IMR-90 (cell line): Measurements from ENCODE around the gene SDC3. TPM values are rescaled to one million over a fixed set of nuclear protein-coding genes. Genes with fewer than 3 reads are reported as not detected.
A peak's percentile ranks its signal among the peaks of the same experiment; 100 is the strongest.

Experiments
- ATAC-seq: fragments of 200-7000 bp; cut with Tn5 transposase; 2 replicates; pipeline ENCODE4 v1.9.1; 2020; ENCODE audit warnings: low read depth, mild to moderate bottlenecking, moderate library complexity
- BruUV-seq: library from RNA; stranded (reverse); fragments of 400-500 nt; replicated peaks from 2 replicates; lab custom pipeline; 2021; lab: Mats Ljungman, UMichigan
- CTCF ChIA-PET: fragments of 300-600 bp; formaldehyde crosslinking; extraction: SDS; loops from one replicate; lab custom pipeline; 2021; ENCODE audit warnings: antibody characterized with exemption; lab: Yijun Ruan, JAX
- POLR2A ChIA-PET: fragments of 300-600 bp; sonication (Branson Sonifier 250); formaldehyde crosslinking; loops from one replicate; lab custom pipeline; 2022; ENCODE audit warnings: antibody characterized with exemption; ENCODE audit not compliant: unreplicated experiment; lab: Charles Lee
- DNase-seq: peaks from one replicate; pipeline ENCODE4 v3.0.0; 2013
- H2AFZ ChIP-seq: replicated peaks from 2 replicates; pipeline ENCODE3; 2013; ENCODE audit warnings: low read length, mild to moderate bottlenecking; ENCODE audit not compliant: poor library complexity
- H2AK5ac ChIP-seq: 2 replicates; pipeline ENCODE4 v1.6.1; 2013; ENCODE audit warnings: low read depth, low read length, inconsistent platforms
- H2AK9ac ChIP-seq: replicated peaks from 2 replicates; pipeline ENCODE3; 2013; ENCODE audit warnings: mild to moderate bottlenecking, low read depth, low read length, moderate library complexity; ENCODE audit not compliant: poor library complexity
- H2BK120ac ChIP-seq: 2 replicates; pipeline ENCODE4 v1.6.1; 2013; ENCODE audit warnings: low read depth, low read length, inconsistent platforms
- H2BK15ac ChIP-seq: 3 replicates; pipeline ENCODE4 v1.6.1; 2013; ENCODE audit warnings: low read depth, low read length, inconsistent platforms
- H2BK20ac ChIP-seq: 2 replicates; pipeline ENCODE4 v1.6.1; 2013; ENCODE audit warnings: low read depth, mild to moderate bottlenecking, inconsistent platforms, low read length, moderate library complexity
- H2BK5ac ChIP-seq: 2 replicates; pipeline ENCODE4 v1.6.1; 2013; ENCODE audit warnings: mild to moderate bottlenecking, low read depth, low read length, inconsistent platforms; ENCODE audit not compliant: poor library complexity, severe bottlenecking
- H3K14ac ChIP-seq: replicated peaks from 2 replicates; pipeline ENCODE4 v1.6.1; 2013; ENCODE audit warnings: low read depth, low read length, inconsistent platforms
- H3K18ac ChIP-seq: 2 replicates; pipeline ENCODE4 v1.6.1; 2013; ENCODE audit warnings: low read depth, low read length, control low read depth
- H3K23ac ChIP-seq: 2 replicates; pipeline ENCODE4 v1.6.1; 2013; ENCODE audit warnings: low read depth, low read length, inconsistent platforms
- H3K27ac ChIP-seq: 2 replicates; pipeline ENCODE4 v1.5.1; 2013; ENCODE audit warnings: mild to moderate bottlenecking, control low read depth, low read length; ENCODE audit not compliant: insufficient read depth
- H3K27me3 ChIP-seq: 2 replicates; pipeline ENCODE4 v1.6.1; 2013; ENCODE audit warnings: low read length; ENCODE audit not compliant: control insufficient read depth, insufficient read depth
- H3K36me3 ChIP-seq: 2 replicates; pipeline ENCODE4 v1.6.1; 2013; ENCODE audit warnings: low read length, mixed read lengths; ENCODE audit not compliant: control insufficient read depth, insufficient read depth
- H3K4ac ChIP-seq: 2 replicates; pipeline ENCODE4 v1.6.1; 2013; ENCODE audit warnings: low read depth, low read length, inconsistent platforms
- H3K4me1 ChIP-seq: 2 replicates; pipeline ENCODE4 v1.6.1; 2013; ENCODE audit warnings: low read length, mixed read lengths; ENCODE audit not compliant: control insufficient read depth, insufficient read depth
- H3K4me2 ChIP-seq: 2 replicates; pipeline ENCODE4 v1.6.1; 2013; ENCODE audit warnings: low read depth, mild to moderate bottlenecking, control low read depth, low read length, moderate library complexity
- H3K4me3 ChIP-seq: 2 replicates; pipeline ENCODE4 v1.5.1; 2013; ENCODE audit warnings: low read depth, mild to moderate bottlenecking, control low read depth, low read length, moderate library complexity; ENCODE audit not compliant: insufficient read depth
- H3K56ac ChIP-seq: 2 replicates; pipeline ENCODE4 v1.6.1; 2013; ENCODE audit warnings: low read length, inconsistent platforms; ENCODE audit not compliant: insufficient read depth; ENCODE audit errors: extremely low read depth
- H3K79me1 ChIP-seq, 2 experiments: 2 replicates each; pipeline ENCODE4 v1.6.1; 2013; ENCODE audit warnings: low read length in 2 of 2, inconsistent platforms in 1 of 2, low read depth in 1 of 2
- H3K9ac ChIP-seq: 2 replicates; pipeline ENCODE4 v1.6.1; 2013; ENCODE audit warnings: low read depth, low read length, control low read depth
- H3K9me1 ChIP-seq: 2 replicates; pipeline ENCODE4 v1.6.1; 2013; ENCODE audit warnings: low read length, inconsistent platforms; ENCODE audit not compliant: insufficient read depth
- H3K9me3 ChIP-seq: 2 replicates; pipeline ENCODE4 v1.6.1; 2013; ENCODE audit warnings: low read length; ENCODE audit not compliant: control insufficient read depth, insufficient read depth
- H4K20me1 ChIP-seq: 2 replicates; pipeline ENCODE4 v1.6.1; 2013; ENCODE audit warnings: low read length, inconsistent platforms; ENCODE audit not compliant: insufficient read depth
- H4K5ac ChIP-seq: 2 replicates; pipeline ENCODE4 v1.6.1; 2013; ENCODE audit warnings: mild to moderate bottlenecking, low read depth, low read length, control low read depth
- H4K8ac ChIP-seq, 2 experiments: 2 replicates each; pipeline ENCODE4 v1.6.1; 2013; ENCODE audit warnings: low read depth in 2 of 2, low read length in 2 of 2, control low read depth in 1 of 2, inconsistent platforms in 1 of 2
- H4K91ac ChIP-seq: 2 replicates; pipeline ENCODE4 v1.6.1; 2013; ENCODE audit warnings: low read depth, low read length, inconsistent platforms; ENCODE audit not compliant: insufficient read depth
- BHLHE40 ChIP-seq: fragments of 150-350 bp; IDR thresholded peaks from 2 replicates; pipeline ENCODE4 v1.6.1; 2016; ENCODE audit warnings: mild to moderate bottlenecking, low read depth, low read length
- CEBPB ChIP-seq: IDR thresholded peaks from 2 replicates; pipeline ENCODE4 v1.6.1; 2012; ENCODE audit warnings: low read depth, low read length, improper control_type of control experiment
- CHD1 ChIP-seq: IDR thresholded peaks from 2 replicates; pipeline ENCODE4 v1.6.1; 2012; ENCODE audit warnings: low read depth, low read length, improper control_type of control experiment
- MAZ ChIP-seq: IDR thresholded peaks from 2 replicates; pipeline ENCODE4 v1.6.1; 2012; ENCODE audit warnings: low read depth, mild to moderate bottlenecking, low read length, improper control_type of control experiment, moderate library complexity, borderline replicate concordance
- MXI1 ChIP-seq: IDR thresholded peaks from 2 replicates; pipeline ENCODE4 v1.6.1; 2012; ENCODE audit warnings: low read depth, mild to moderate bottlenecking, low read length, moderate library complexity, borderline replicate concordance
- RAD21 ChIP-seq: IDR thresholded peaks from 2 replicates; pipeline ENCODE4 v1.6.1; 2012; ENCODE audit warnings: low read length, improper control_type of control experiment
- SMC3 ChIP-seq: fragments of 150-350 bp; IDR thresholded peaks from 2 replicates; pipeline ENCODE4 v1.6.1; 2016; ENCODE audit warnings: low read depth, mild to moderate bottlenecking, antibody characterized with exemption, low read length, moderate library complexity
- WGBS, 2 experiments: methylation state at CpG; one replicate each; pipeline versions ENCODE4 v1.1.5 to v1.1.7; 2013; ENCODE audit warnings: missing lambda C conversion rate in 2 of 2; ENCODE audit not compliant: insufficient read length in 1 of 2; ENCODE audit errors: extremely low coverage in 2 of 2; 5-methylcytosine and 5-hydroxymethylcytosine counted together
- dilution Hi-C: fragments of 300-500 bp; cut with HindIII; formaldehyde crosslinking; loops from one replicate; pipeline ENCODE4 v1.14.3; 2018; ENCODE audit warnings: low sequenced_read_pairs; ENCODE audit not compliant: unreplicated experiment
- in situ Hi-C: fragments of 300-500 bp; cut with MboI; formaldehyde crosslinking; loops from 3 replicates; pipeline ENCODE4 v1.14.3; 2019; ENCODE audit warnings: low sequenced_read_pairs, inconsistent platforms, mixed read lengths
- intact Hi-C: fragments of 100-400 bp; cut with micrococcal nuclease; formaldehyde crosslinking; loops from 2 replicates; pipeline ENCODE4 v1.10.0; 2022
- polyA plus RNA-seq, 3 experiments: library from polyadenylated mRNA; depleted of rRNA; stranded (reverse); fragments of >200 nt; gene quantifications; 2 replicates each; pipeline ENCODE4 v1.2.3, GENCODE V29; 2012; ENCODE audit warnings: low replicate concordance in 1 of 3
- total RNA-seq: library from RNA; depleted of rRNA; stranded (reverse); fragments of >200 nt; gene quantifications from 2 replicates; pipeline ENCODE4 v1.2.3, GENCODE V29; 2012
- TF ChIP-seq, protein P1 (sequence below): conservative IDR thresholded peaks from 2 replicates; pipeline ENCODE4 v1.5.1; 2012; ENCODE audit warnings: mild to moderate bottlenecking, low read depth, low read length, improper control_type of control experiment
- TF ChIP-seq, protein P2 (sequence below): fragments of 150-350 bp; IDR thresholded peaks from 2 replicates; pipeline ENCODE4 v1.6.1; 2017; ENCODE audit warnings: mild to moderate bottlenecking, antibody characterized with exemption, low read length, low read depth

Gene SDC3
- total and polyA plus RNA-seq, 2 of the 4 experiments (the other 2 are of a cell fraction) = 13.1 to 71.5 TPM

DNA sequence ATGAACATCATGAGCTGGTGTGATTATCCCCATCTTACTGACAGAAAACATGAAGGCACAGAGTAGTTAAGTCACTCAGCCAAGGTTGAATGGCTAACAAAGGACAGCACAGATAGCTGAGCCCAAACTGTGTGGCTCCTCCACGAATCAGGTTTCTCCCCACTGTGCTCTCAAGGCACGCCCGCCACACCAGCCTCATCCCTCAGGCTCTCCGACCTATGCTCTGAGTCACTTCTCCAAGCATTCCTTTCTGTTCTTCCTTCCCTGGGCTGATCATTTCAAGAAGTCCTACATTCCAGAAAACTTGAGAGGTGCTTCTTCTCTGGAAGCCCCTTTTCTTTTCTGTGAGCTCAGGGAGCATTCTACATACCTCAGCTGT is 25.3 kb upstream of the SDC3 start:
- peak overlapping the region; percentile 9; the same call in 1 of the 2 replicates for H2BK20ac ChIP-seq
- no peaks in the 10 kb centered on the region for H3K27me3 ChIP-seq
- H4K91ac ChIP-seq = no peak overlapping the region
- peak overlapping the region; percentile 29 for H2AK9ac ChIP-seq
- peak overlapping the region in 1 of 2 experiments; percentile 66; a peak in 2 of 4 replicates for H4K8ac ChIP-seq
- no peak overlapping the region for H3K18ac ChIP-seq
- ChIA-PET POLR2A (no interaction called here), CTCF (interaction anchor here (0.6 to 1.2 kb wide), 4 partner anchors 13 to 154 kb away, joined by 3 to 5 read pairs (median 4); no protein-coding TSS in a partner anchor)
- H3K36me3 ChIP-seq = peaks cover 42% of the 10 kb centered on the region
- WGBS, 2 experiments = 45% methylated on average over 4 of the region's 4 CpGs; no CpG with 5 or more reads in 1 of the 2 experiments
- no TSS peak for BruUV-seq
- H3K4me1 ChIP-seq = peaks cover 8% of the 10 kb centered on the region
- no peak overlapping the region for H3K4me2 ChIP-seq
- H2AK5ac ChIP-seq = peak overlapping the region; percentile 54
- peaks cover 33% of the 10 kb centered on the region for H3K9me1 ChIP-seq
- H3K4ac ChIP-seq = peak overlapping the region; percentile 58; the same call in 1 of the 2 replicates
- no peaks in the 10 kb centered on the region for H3K9me3 ChIP-seq
- TF ChIP-seq, protein P1, sequence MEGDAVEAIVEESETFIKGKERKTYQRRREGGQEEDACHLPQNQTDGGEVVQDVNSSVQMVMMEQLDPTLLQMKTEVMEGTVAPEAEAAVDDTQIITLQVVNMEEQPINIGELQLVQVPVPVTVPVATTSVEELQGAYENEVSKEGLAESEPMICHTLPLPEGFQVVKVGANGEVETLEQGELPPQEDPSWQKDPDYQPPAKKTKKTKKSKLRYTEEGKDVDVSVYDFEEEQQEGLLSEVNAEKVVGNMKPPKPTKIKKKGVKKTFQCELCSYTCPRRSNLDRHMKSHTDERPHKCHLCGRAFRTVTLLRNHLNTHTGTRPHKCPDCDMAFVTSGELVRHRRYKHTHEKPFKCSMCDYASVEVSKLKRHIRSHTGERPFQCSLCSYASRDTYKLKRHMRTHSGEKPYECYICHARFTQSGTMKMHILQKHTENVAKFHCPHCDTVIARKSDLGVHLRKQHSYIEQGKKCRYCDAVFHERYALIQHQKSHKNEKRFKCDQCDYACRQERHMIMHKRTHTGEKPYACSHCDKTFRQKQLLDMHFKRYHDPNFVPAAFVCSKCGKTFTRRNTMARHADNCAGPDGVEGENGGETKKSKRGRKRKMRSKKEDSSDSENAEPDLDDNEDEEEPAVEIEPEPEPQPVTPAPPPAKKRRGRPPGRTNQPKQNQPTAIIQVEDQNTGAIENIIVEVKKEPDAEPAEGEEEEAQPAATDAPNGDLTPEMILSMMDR = no peak
- no peak for TF ChIP-seq MAZ
- TF ChIP-seq, protein P2, sequence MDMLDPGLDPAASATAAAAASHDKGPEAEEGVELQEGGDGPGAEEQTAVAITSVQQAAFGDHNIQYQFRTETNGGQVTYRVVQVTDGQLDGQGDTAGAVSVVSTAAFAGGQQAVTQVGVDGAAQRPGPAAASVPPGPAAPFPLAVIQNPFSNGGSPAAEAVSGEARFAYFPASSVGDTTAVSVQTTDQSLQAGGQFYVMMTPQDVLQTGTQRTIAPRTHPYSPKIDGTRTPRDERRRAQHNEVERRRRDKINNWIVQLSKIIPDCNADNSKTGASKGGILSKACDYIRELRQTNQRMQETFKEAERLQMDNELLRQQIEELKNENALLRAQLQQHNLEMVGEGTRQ = no peak
- no peak for TF ChIP-seq SMC3
- TF ChIP-seq CEBPB = no peak
- no peak for TF ChIP-seq BHLHE40
- no peak for TF ChIP-seq CHD1
- no peak for TF ChIP-seq RAD21
- no peak for TF ChIP-seq MXI1
- ATAC-seq (peak; percentile 73), DNase-seq (peak; percentile 69)
- in situ Hi-C loops = no loop called here
- no peak overlapping the region for H2BK120ac ChIP-seq
- no peak overlapping the region for H3K9ac ChIP-seq
- 0 out of 2 replicates have a peak overlapping the region, but pooled peaks have one; percentile 13 for H3K23ac ChIP-seq
- H3K27ac ChIP-seq = no peak overlapping the region
- H4K20me1 ChIP-seq = peaks cover 35% of the 10 kb centered on the region
- no peak overlapping the region for H2AFZ ChIP-seq
- H3K4me3 ChIP-seq = no peak overlapping the region
- H3K14ac ChIP-seq = peak overlapping the region; percentile 83; the same call in 1 of the 2 replicates
- H2BK15ac ChIP-seq = no peak overlapping the region
- intact Hi-C loops = no loop called here
- dilution Hi-C loops = no loop called here
- no peak overlapping the region for H3K56ac ChIP-seq
- H2BK5ac ChIP-seq = no peak overlapping the region
- H3K79me1 ChIP-seq = peaks cover 16 to 35% of the 10 kb centered on the region in 2 experiments
- H4K5ac ChIP-seq = no peak overlapping the region
